Motor neuron (in vitro differentiated cells): ENCODE results near the gene ZNF860. TPM values are rescaled to one million over a fixed set of nuclear protein-coding genes. Genes with fewer than 3 reads are reported as not detected.

Experiments used
- ATAC-seq, 8 experiments: fragments of 200-7000 bp; cut with Tn5 transposase; replicated peaks in 6 of 8; 2 replicates each; pipeline ENCODE4 v1.8.0; 2021; ENCODE audit warnings: mild to moderate bottlenecking in 8 of 8, moderate library complexity in 8 of 8
- H3K27ac ChIP-seq, 2 donors: fragments of 250-450 bp; sonication (Bioruptor Pico); 2 replicates each; pipeline ENCODE4 v1.9.0; 2021; ENCODE audit warnings: antibody characterized with exemption in 2 of 2, mild to moderate bottlenecking in 2 of 2, moderate library complexity in 1 of 2
- H3K4me1 ChIP-seq, 2 donors: fragments of 250-450 bp; sonication (Bioruptor Pico); replicated peaks in 1 of 2; 2 replicates each; pipeline ENCODE4 v1.6.1; 2021; ENCODE audit warnings: antibody characterized with exemption in 2 of 2, mild to moderate bottlenecking in 2 of 2, moderate library complexity in 1 of 2
- H3K4me3 ChIP-seq, 5 donors: fragments of 250-450 bp; sonication (Bioruptor Pico); 2 replicates each; pipeline ENCODE4 v1.9.0; 2021; ENCODE audit warnings: antibody characterized with exemption in 5 of 5, mild to moderate bottlenecking in 5 of 5, moderate library complexity in 4 of 5
- WGBS, 10 experiments: fragments of 450-650 bp; shearing (Covaris generic); methylation state at CpG; one replicate each; pipeline ENCODE4 v1.0.0; 2022; 5-methylcytosine and 5-hydroxymethylcytosine counted together
- in situ Hi-C, 9 experiments: fragments of 400-800 bp; cut with MboI; loops; one replicate each; pipeline ENCODE4 v1.15.0; 2021; ENCODE audit warnings: low sequenced_read_pairs in 9 of 9, low pct_unique_long_range_greater_than_20kb in 2 of 9; ENCODE audit not compliant: unreplicated experiment in 9 of 9
- total RNA-seq, 8 experiments: library from RNA; unstranded; fragments of 300-600 nt; gene quantifications; 2 replicates each; pipeline versions ENCODE4 v1.2.3 to v1.2.4, GENCODE V29; 2022

The ZNF860 gene
- total RNA-seq, 8 experiments from 2014 or later: 0.13 to 1.7 (median 0.38) TPM; not detected in 1

DNA sequence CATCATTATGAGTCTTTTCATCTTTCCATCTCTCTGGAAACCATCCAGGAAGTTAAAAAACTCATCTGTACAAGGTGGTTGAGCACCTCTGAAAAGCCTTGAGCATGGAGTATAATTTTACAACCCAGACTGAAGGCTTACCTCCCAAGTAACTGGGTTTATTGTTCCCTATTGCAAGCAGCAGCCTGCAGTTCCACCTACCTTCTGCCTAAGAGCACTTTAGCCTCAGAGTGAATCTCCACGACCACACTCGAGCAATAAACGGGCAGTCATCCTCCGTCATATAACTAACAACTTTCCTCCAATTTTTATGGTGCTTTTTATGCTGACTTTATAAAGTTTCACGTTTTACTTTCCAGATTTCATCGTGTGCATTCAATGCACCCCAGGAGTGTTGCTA lies 33.3 kb upstream of the ZNF860 start:
- ATAC-seq: no peak

DNA sequence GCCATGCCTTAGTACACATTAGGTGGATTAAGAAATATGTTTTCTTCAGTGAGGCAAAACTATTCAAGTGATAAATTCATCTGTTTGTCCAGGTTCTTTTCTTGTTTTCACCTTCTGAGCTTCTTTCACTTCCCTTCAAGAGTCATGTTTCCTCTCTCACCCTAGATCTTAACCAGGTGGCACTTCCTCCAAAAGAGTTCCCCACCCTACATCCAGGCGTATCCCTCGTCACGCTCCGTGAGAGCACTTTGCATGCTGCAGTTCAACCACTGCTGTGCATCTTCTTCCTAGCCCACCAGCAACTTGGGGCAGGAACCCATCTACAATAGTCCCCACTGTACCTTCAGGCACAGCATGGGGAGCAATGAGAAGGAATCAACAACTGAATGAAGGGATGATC lies 29.3 kb upstream of the ZNF860 start:
- in situ Hi-C loops: loop anchor here in 1 of 9 experiments (25.0 kb wide), 1 partner anchor 390 kb away; no protein-coding TSS in a partner anchor
- no peak overlapping the region for H3K27ac ChIP-seq
- no peaks in the 10 kb centered on the region for H3K4me1 ChIP-seq
- 73 to 94% (median 89%) methylated on average over 4 of the region's 4 CpGs; no CpG with 5 or more reads in 6 of the 10 experiments for WGBS, 10 experiments
- ATAC-seq: peak in 1 of 8 experiments; percentile 30
- H3K4me3 ChIP-seq: no peak overlapping the region

More for the DNA sequence above, 33.3 kb upstream of the ZNF860 start:
- H3K4me3 ChIP-seq: no peak overlapping the region
- no peak overlapping the region for H3K27ac ChIP-seq
- in situ Hi-C loops: no loop called here
- WGBS, 10 experiments: 41 to 100% (median 80%) methylated on average over 1 to 6 of the region's 6 CpGs; no CpG with 5 or more reads in 1 of the 10 experiments
- H3K4me1 ChIP-seq: no peaks in the 10 kb centered on the region

GRCh38 chr3:31953091-31953490 lies 28.5 kb upstream of the ZNF860 start:
- no peak overlapping the region for H3K4me3 ChIP-seq
- 60 to 100% (median 78%) methylated on average over 1 to 7 of the region's 7 CpGs; no CpG with 5 or more reads in 5 of the 10 experiments for WGBS, 10 experiments
- no peak for ATAC-seq
- H3K27ac ChIP-seq: no peak overlapping the region
- no peaks in the 10 kb centered on the region for H3K4me1 ChIP-seq
- in situ Hi-C loops: loop anchor here in 1 of 9 experiments (25.0 kb wide), 1 partner anchor 391 kb away; no protein-coding TSS in a partner anchor

DNA sequence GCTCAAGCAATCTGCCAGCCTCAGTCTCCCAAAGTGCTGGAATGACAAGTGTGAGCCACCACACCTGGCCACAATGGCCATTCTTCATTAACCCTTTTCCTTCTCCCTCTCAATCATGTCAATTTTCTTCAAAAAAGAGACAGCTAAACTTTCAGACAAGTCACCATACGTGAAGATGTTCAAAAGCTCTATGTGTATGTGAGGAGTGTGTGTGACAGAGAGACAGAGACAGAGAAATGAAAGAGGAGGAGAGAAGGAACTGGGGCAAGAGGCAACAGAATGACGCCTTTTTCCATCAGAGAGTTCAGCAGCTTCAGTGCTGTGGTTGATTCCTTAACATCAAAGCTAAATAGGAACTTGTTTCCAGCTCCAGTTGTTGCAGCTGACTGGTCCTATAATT lies 27.9 kb upstream of the ZNF860 start:
- peaks cover 3 to 5% of the 10 kb centered on the region in 2 donors for H3K4me1 ChIP-seq
- 60 to 100% (median 81%) methylated on average over 1 to 2 of the region's 2 CpGs; no CpG with 5 or more reads in 2 of the 10 experiments for WGBS, 10 experiments
- H3K27ac ChIP-seq: no peak overlapping the region
- no peak for ATAC-seq
- in situ Hi-C loops: loop anchor here in 1 of 9 experiments (25.0 kb wide), 1 partner anchor 391 kb away; no protein-coding TSS in a partner anchor
- H3K4me3 ChIP-seq: no peak overlapping the region

DNA sequence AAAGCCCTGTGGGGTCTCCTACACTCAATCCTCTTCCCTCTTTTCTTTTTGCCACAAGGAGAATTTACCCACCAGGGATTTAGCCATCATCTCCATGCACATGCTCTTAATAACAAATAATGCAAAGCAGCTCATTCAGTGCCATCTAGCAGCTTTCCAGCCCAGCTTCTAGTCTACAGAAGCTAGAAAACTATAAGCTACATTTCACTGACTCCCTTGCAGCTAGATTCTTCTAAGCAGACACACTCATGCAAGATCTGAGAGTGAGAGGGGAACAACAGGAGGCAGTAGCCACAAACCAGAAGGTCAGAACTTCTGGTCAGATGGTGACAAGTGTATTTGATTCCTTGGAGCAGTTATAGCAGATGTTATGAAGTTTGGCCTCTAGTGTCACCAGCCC lies 26.0 kb upstream of the ZNF860 start:
- in situ Hi-C loops: loop anchor here in 1 of 9 experiments (25.0 kb wide), 1 partner anchor 393 kb away; no protein-coding TSS in a partner anchor
- no peak for ATAC-seq
- no peak overlapping the region for H3K27ac ChIP-seq
- H3K4me1 ChIP-seq: peaks cover 15% of the 10 kb centered on the region in 2 donors
- no peak overlapping the region for H3K4me3 ChIP-seq

- Histone ChIP-seq H3K27ac (no peak overlapping the region), H3K4me3 (no peak overlapping the region), H3K4me1 (peaks cover 16 to 21% of the 10 kb centered on the region in 2 donors)
- 67 to 100% (median 93%) methylated on average over 1 to 3 of the region's 3 CpGs for WGBS, 10 experiments
- no peak for ATAC-seq
- in situ Hi-C loops: loop anchor here in 1 of 9 experiments (25.0 kb wide), 1 partner anchor 395 kb away; no protein-coding TSS in a partner anchor
These were observed 24.4 kb upstream of the ZNF860 start for GRCh38 chr3:31957106-31957505.

GRCh38 chr3:31958701-31959152 lies 22.8 kb upstream of the ZNF860 start:
- in situ Hi-C loops: loop anchor here in 1 of 9 experiments (25.0 kb wide), 1 partner anchor 396 kb away; no protein-coding TSS in a partner anchor
- peaks cover 16 to 21% of the 10 kb centered on the region in 2 donors for H3K4me1 ChIP-seq

GRCh38 chr3:31959251-31959650 lies 22.3 kb upstream of the ZNF860 start:
- Histone ChIP-seq H3K4me1 (peaks cover 16 to 21% of the 10 kb centered on the region in 2 donors), H3K4me3 (no peak overlapping the region), H3K27ac (no peak overlapping the region)
- 71 to 100% (median 85%) methylated on average over 1 to 2 of the region's 2 CpGs; no CpG with 5 or more reads in 2 of the 10 experiments for WGBS, 10 experiments
- in situ Hi-C loops: loop anchor here in 1 of 9 experiments (25.0 kb wide), 1 partner anchor 397 kb away; no protein-coding TSS in a partner anchor
- no peak for ATAC-seq

More at GRCh38 chr3:31958701-31959152, 22.8 kb upstream of the ZNF860 start:
- Histone ChIP-seq H3K27ac (no peak overlapping the region), H3K4me3 (no peak overlapping the region)
- 48 to 93% (median 59%) methylated on average over 1 to 3 of the region's 3 CpGs; no CpG with 5 or more reads in 2 of the 10 experiments for whole genome bisulfite sequencing, 10 experiments
- ATAC-seq: peak in 2 of 8 experiments; percentile 18 to 43

DNA sequence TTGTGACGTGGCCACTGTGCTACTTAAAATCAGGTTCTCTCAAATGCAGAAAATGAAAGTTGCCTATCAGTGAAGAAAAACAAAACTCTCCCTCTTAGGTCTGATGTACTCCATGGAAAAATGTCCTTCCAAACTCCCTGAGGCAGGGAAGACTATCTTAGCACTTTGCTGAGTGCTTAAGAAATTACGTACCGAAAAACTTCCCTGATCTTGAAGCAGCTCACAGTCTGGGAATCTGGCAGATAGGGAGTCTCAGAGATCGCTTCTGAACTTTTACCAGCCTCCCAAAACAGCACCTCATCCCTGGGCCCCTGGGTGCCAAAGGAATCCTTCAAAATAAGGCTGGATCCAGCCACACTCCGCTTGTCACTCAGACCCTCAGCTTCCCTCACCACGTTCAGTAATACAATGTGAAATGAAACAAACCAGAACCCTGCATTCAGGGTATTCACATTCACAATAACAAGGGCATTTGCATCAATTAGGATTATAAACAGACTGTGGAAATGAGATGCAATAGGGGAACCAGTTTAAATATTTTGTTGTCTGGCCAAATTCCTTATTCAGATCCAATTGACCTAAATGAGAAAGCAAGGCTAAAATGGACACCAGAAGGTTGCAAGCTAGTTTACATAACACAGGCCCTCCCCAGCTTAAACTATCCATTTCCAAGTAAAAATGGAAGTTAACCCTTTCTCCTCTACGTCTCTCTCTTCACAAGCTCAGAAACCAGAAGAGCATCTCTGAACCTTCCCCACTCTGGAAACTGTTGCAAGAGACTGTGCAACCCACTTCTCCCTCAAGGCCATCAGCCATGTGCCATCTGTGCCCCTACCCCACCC lies 21.4 kb upstream of the ZNF860 start:
- peaks cover 16 to 21% of the 10 kb centered on the region in 2 donors for H3K4me1 ChIP-seq
- no peak overlapping the region for H3K4me3 ChIP-seq
- peak in 6 of 8 experiments; percentile 79 to 92 (median 86) for ATAC-seq
- 10 to 65% (median 31%) methylated on average over 1 to 6 of the region's 7 CpGs; no CpG with 5 or more reads in 2 of the 10 experiments for WGBS, 10 experiments
- H3K27ac ChIP-seq: peak overlapping the region in 1 of 2 donors; percentile 59
- in situ Hi-C loops: loop anchor here in 1 of 9 experiments (25.0 kb wide), 1 partner anchor 398 kb away; no protein-coding TSS in a partner anchor

- Histone ChIP-seq H3K4me1 (peaks cover 16 to 21% of the 10 kb centered on the region in 2 donors), H3K4me3 (no peak overlapping the region), H3K27ac (no peak overlapping the region)
- in situ Hi-C loops: loop anchor here in 1 of 9 experiments (25.0 kb wide), 1 partner anchor 399 kb away; no protein-coding TSS in a partner anchor
- ATAC-seq: peak in 1 of 8 experiments; percentile 5
- 38 to 70% (median 50%) methylated on average over 2 to 4 of the region's 4 CpGs; no CpG with 5 or more reads in 1 of the 10 experiments for WGBS, 10 experiments
These were observed 20.6 kb upstream of the ZNF860 start for GRCh38 chr3:31960793-31961431.

DNA sequence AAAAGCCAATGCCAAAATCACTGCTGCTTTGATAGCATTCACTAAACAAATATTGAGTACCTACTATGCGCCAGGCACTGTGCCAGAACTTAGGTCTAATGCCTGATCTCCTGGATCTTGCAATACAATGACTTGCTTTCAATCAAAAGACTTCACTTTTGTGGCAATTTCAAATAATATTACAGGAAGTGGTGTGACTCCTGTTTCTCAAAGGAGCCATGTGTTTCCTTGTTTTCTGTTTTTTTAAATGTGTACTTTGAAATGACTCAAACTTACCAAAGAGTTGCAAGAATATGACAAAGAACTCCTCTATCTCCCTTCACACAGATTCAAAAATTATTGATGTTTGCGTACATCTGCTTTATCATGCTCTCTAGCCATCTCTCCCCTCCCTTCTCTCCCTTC lies 18.7 kb upstream of the ZNF860 start:
- Histone ChIP-seq H3K27ac (no peak overlapping the region), H3K4me3 (no peak overlapping the region), H3K4me1 (peaks cover 16 to 21% of the 10 kb centered on the region in 2 donors)
- in situ Hi-C loops: loop anchor here in 1 of 9 experiments (25.0 kb wide), 1 partner anchor 401 kb away; no protein-coding TSS in a partner anchor
- no peak for ATAC-seq
- WGBS, 10 experiments: 60 to 100% (median 83%) methylated on average over 1 to 2 of the region's 2 CpGs; no CpG with 5 or more reads in 4 of the 10 experiments

GRCh38 chr3:31966978-31967591 lies 14.5 kb upstream of the ZNF860 start:
- H3K27ac ChIP-seq: no peak overlapping the region
- 60 to 100% (median 91%) methylated on average over 1 to 4 of the region's 4 CpGs; no CpG with 5 or more reads in 2 of the 10 experiments for WGBS, 10 experiments
- ATAC-seq: no peak
- H3K4me1 ChIP-seq: peaks cover 0 to 9% of the 10 kb centered on the region in 2 donors
- in situ Hi-C loops: loop anchor here in 1 of 9 experiments (25.0 kb wide), 1 partner anchor 405 kb away; no protein-coding TSS in a partner anchor
- H3K4me3 ChIP-seq: no peak overlapping the region
